Measurements from ENCODE around the gene PDSS2.
"Not testable (repeated sequence)": the region's sequence is repeated elsewhere in the genome, so short reads cannot be mapped to it uniquely, and the experiment has no call there.

Gene PDSS2

DNA sequence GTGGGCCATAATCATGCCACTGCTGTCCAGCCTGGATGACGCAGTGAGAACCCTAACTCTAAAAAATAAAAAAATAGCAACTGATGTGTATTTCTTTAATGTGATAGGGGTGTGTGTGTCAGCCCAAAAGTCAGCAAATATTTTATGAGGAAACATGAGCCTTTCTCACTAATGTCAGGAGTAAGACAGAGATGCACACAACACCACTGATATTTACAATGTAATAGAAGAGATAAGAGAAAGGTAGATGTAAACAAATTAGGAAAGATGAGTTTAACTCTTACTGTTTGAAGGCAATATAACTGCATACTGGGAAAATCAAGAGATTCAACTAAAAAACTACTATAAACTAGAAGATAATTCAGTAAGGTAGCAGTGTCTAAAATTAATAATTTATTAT is 244.0 kb downstream of the PDSS2 start:
- DNase-seq (ENCODE audit: low read depth) = no peak

DNA sequence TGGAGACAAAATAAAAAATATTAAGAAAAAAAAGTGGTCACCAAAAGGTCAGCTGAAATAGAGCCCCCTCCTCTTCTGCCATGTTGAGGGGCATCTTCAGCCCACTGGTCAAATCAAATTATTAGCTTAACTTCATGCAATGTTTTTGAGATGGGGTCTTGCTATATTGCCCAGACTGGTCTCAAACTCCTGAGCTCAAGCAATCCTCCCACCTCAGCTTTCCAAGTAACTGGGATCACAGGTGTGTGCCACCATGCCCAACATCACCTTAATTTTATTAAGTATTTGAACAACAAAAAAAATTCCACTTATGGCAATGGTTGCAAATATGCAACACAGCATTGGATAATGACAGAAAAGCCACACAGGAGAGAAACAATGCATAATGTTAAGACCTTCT is 244.7 kb downstream of the PDSS2 start:
- DNase-seq (ENCODE audit: low read depth) = no peak

DNA sequence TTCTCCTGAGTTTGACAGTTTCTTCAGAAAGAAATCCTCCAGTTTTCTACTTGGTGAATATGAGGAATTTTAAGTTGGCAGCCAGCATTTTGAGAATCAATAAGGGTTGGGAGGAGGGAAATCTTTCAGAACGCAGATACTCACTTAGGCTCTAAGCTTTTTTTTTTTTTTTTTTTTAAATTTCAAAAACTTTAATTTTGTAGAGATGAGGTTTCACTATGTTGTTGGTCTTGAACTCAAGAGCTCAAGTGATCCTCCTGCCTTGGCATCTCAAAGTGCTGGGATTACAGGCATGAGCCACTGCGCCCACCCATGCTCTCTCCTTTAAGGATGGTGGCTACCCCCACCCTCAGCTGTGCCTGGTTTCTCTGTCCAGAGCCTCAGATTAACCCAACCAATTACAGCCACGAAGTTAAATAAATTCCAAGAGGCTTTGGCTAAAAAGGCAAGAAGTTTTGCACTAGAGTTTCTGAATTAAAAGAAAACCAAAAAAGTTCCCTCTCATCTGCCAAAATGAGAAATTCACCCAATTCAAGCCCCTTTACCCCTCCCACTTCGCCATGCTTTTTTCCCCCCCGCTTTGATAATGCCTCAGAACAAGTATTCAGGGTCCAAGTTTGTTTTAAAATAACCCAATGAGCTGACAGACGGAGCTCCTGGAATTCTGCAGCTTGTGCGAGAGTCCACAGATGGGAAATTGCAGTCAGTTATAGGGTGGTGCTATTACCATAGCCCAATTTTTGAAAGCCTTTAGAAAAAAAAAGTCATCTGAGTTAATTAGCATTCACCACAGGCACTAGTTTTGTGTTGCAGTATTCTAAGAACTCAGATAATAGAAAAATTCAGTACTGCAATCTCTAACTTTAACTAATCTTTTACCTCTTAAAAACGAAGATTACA is 249.7 kb downstream of the PDSS2 start:
- DNase-seq (ENCODE audit: low read depth) = no peak

DNA sequence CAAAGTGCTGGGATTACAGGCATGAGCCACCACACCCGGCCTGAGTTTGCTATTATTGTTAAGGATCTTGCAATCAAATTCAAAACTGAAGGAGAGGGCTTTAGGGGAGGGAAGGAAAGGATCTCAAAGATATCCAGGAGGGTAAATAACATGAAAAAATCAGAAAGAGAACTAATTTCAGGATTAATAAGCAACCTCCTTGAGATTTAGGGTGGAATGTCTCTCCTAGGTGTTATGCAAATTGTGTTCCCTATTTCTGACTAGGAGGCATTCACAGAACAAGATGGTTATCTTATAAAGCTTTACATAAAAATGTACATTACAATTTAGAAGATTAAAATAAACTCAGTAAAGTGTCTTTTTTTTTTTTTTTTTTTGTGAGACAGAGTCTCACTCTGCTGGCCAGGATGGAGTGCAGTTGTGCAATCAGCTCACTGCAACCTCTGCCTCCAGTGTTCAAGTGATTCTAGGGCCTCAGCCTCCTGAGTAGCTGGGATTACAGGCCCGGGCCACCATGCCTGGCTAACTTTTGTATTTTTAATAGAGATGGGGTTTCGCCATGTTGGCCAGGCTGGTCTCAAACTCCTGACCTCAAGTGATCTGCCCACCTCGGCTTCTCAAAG is 252.0 kb downstream of the PDSS2 start:
- DNase-seq (ENCODE audit: low read depth) = no peak

DNA sequence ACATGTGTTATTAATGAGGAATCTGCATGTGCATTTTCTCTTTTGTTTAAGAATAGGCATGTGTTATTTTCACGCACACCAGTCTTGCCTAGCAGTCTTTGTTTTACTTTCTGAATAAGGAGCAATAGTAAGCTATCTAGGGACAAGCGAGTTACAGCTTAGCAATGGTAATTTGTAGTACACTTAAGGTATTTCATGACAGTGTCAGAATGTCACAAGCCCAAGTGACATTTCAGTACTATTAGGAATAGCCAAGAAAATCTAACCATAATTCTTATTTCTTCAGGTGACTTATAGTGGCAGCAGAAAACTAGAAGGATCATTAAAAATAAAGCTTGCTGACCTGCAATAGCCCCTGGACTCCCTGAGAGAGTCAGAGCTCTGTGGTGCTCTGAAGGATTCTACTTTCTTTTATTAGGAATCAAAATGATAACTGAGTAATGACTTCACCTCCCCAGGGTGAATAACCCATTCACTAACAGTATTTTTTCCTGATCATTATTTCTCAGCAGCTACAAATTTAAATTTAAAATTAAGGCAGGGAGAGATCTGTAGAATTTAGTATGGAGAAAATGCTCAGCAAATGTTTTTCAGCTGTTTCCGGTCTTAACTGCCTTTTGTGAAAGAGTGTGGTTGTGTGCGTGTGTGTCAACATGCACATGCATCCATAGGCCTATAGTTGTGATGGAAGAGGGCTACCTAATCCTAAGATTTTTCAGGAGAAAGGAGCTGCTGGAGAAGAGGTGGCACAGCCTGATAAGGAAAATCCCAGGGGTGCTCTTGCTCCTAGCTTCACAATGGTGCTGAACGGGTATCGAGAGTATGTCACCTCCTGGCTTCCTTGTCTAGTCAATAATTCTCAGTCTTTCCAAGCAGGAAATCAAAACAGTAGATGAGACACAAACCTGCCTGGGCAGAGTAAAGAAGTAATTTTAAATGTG is 254.0 kb downstream of the PDSS2 start:
- no peak for DNase-seq (ENCODE audit: low read depth)

DNA sequence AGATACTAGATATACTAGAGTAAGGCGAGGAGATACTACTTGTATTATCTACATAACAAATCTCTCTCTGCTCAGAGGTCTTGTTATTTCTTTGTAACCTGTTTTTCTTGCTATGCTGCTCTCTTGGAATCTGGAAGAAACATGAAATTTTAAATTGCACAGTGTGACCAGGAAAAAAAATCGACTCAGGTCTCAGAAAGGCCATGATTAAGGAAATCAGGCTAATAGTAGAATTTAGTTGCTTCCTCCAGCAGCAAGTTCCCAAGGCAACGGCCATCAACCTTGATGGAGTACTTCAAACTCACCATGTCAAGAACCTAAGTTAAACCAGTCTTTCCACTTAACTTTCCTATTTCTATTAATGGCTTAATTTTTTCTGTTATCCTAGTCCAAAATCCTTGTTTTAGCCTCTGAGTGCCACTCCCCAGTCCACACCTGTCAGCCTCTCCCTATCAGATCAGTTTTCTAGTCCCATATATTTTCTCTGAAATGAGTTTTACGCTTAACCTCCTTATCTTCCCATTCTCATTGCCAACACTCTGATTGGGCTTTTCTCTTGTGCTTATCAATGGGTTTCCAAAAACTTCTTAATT is 256.4 kb downstream of the PDSS2 start:
- no peak for DNase-seq (ENCODE audit: low read depth)

DNA sequence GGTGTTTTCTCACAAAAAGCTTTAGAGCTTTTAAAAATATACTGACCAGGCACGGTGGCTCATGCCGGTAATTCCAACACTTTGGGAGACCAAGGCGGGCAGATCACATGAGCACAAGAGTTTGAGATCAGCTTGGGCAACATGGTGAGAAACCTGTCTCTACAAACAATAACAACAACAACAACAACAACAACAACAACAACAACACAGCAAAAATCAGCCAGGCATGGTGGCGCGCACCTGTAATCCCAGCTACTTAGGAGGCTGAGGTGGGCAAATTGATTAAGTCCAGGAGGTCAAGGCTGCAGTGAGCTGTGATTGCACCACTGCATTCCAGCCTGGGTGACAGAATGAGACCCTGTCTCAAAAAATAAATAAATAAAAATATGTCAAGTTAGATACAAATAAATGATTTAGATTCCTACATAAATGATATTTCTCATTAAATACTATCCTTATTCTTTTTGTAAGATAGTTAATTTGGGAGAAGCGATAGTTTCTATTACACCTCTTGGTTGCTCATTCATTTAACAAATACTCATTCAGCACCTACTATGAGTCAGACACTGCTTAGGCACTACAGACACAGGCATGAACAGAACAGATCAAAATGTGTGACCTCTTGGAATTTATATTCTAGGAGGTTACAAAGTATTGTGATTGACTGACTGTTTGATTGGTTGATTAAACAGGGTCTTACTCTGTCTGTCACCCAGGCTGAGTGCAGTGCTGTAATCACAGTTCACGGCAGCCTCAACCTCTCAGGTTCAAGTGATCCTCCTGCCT is 260.5 kb downstream of the PDSS2 start:
- no peak for DNase-seq (ENCODE audit: low read depth)

DNA sequence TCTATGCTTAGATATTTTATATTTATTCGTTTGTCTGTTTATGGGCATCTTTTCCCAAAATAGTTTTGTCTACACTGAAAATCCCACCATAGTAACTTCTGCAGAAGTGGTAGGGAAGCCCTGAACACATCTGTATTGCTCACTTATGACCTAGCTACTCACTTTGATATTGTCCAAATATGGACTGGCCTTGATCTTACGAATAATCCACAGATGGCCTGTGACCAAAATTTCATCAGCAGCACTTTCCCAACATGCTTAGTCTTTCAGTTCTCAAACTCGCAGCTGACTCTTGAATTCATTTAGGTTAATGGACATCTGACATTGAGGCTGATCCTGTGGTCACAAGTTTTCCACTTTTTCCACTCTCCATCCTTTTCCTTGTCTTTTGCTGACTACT is 263.2 kb downstream of the PDSS2 start:
- DNase-seq (ENCODE audit: low read depth) = no peak

DNA sequence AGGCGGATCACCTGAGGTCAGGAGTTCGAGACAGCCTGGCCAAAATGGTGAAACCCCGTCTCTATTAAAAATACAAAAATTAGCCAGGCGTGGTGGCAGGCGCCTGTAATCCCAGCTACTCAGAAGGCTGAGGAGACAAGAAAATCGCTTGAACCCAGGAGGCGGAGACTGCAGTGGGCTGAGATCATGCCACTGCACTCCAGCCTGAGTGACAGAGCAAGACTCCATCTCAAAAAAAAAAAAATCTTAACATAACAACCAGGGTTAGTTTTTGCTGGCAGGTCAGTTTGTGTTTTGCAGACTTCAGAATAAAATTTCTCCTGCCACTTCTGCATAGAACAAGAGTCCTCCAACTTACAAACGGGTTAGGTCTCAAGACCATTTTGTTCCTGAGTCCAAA is 264.6 kb downstream of the PDSS2 start:
- not testable (repeated sequence) for DNase-seq (ENCODE audit: low read depth)

DNA sequence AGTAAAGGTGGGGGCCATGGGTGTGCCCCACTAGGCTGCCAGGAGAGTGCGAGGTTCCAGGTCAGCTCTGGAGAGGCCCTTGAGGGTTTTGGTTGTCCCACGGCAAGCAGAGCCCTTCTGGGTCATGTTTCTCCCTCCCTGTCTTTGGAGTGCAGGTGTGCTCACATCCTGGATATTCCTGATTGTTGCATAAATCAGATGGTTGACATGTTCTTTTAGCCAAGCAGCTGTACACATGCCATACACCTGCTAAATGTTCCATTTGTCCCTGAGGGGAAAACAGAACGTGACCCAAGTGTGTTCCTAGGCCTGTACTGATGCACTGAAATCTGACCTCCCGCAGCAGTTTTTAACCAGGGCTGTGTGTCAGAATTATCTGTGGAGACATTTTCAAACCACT is 266.5 kb downstream of the PDSS2 start:
- no peak for DNase-seq (ENCODE audit: low read depth)

DNA sequence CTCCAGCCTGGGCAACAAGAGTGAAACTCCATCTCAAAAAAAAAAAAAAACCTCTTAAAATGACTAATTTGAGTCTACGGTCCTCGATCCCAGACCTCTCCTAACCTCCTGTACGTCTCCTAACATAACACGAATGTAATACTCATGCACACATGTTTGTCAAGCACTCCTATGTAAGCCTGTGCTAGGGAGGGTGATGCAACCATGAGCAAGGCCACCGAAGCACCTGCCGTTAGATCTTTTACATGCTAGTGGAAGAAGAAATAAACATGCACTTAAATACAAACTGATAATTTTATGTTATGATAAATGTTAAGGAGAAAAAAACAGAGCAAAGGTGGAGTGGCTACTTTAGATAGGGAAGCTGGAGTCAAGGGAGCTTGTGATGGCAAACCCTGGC is 271.7 kb downstream of the PDSS2 start:
- no peak for DNase-seq (ENCODE audit: low read depth)

DNA sequence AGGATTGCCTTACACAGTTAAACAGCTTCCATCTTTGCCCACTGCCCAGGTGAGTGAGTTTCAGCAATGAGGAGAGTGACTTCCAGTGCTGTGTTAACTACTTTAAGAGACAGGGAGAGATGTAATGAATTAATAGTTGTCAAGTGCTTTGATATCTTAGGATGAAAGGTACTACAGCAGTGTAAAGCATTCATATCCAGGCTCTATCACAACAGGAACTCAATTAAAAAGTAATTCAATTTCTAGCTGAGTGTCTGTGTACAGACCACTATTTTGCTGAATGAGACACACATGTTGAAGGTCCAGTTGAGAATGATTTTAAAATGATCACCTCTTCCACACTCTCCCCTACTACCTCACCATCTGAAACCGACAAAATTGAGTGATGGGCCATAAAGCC is 273.3 kb downstream of the PDSS2 start:
- DNase-seq (ENCODE audit: low read depth) = no peak

DNA sequence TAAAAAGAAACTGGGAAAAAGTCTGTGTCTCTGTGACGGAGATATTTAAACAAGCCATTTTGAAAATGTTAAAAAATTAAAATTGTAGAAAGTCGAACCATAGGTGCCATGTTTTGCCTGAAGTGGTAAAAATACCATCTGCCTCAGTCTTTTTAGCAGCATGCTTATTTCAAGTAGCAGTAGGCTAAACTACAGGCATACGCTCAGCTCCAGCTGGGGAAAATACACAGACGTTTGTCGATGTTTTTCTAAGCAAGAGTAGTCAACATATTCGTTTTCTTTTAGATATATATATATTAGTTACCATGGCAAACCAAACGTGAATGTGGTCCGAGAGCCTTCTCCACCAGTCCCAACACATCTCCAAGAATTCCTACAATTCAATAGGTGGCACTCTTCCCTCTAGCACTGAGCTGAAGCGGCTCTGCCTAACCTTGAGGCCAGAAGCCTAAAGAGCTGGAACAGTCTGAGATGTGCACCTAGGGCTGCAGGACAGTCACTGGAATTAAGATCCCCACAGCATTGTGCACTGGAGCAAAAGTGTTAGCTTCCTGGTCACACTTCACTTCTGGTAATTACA is 273.9 kb downstream of the PDSS2 start:
- DNase-seq (ENCODE audit: low read depth) = no peak

DNA sequence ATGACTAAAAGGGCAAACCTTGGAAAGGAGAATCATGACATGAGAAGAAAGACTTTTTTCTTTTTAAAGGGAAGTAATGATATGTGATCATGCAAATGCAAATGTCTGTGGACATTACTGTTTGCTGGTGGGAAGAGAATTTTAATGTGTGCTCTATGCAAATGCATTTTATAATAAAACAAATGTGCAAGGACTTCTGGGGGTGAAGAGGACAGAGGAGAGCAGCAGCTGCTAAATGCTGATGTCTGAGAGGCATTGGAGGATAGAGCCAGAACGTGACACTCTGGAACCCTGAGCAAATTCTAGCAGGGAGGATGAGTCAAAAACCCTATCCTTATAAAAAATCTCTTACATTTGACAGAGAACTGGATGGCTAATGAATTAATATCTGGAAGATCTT is 274.9 kb downstream of the PDSS2 start:
- no peak for DNase-seq (ENCODE audit: low read depth)

DNA sequence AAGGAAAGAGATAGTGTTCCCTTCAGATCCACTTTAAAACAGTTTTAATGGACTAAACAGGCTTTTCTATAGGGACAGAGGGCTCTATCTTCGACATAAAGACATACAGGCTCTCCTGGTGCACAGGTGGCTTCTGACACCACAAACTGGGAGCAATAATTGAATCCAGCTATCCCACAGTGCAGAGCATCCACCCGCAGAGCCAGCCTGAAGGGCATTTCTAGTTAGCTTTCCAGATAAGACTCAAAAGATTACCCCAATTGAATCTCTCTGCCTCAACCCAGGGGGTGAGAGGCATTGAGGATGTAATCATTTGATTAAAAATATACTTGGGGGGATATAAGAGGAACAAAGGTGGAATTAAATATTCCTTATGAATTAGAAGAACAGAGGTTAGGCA is 279.3 kb downstream of the PDSS2 start:
- no peak for DNase-seq (ENCODE audit: low read depth)

DNA sequence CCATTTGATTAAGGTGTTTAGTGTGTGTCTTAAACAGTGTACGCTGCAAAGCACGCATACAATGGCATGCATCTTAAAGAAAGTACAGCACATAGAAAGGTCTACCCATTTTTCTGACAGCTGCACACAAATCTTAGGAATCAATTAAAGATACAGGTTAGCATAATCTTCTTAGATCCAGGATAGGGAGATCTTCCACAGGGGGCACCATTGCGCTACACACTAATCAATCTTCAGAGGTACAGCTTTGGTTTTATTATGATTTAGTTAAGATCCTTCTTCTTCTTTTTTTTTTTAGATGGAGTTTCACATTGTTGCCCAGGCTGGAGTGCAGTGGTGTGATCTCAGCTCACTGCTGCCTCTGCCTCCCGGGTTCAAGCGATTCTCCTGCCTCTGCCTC is 280.4 kb downstream of the PDSS2 start:
- DNase-seq (ENCODE audit: low read depth) = no peak

DNA sequence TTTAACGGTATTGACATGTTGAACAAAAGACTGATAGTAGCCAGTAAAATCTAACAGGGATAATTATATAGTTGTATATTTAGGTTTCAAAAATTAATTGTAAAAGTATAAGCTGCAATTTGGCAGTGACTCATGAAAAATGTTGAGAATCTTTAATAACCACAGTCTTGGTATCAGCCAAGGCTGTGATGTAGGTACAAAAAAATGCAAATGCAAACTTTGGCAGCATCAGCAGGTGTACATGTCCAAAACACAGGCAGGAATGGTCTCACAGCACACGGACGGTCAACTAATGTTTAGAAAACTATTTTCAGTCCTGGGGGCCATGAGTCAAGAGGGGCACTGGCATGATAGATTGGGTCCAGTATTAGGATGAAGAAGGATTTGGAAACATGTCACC is 285.6 kb downstream of the PDSS2 start:
- DNase-seq (ENCODE audit: low read depth) = no peak

DNA sequence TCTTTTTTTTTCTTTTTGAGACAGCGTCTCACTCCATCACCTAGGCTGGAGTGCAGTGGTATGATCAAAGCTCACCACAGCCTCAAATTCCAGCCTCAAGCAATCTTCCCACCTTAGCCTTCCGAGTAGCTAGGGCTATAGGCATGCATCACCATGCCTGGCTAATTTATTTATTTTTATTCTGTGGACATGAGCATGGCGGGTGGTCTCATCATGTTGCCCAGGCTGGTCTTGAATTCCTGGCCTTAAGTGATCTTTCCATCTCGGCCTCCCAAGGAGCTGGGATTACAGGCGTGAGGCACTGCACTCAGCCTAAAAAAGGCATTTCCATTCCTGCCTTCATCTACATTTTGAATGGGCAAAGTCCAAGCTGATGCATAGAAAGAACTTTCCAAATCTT is 287.9 kb downstream of the PDSS2 start:
- DNase-seq (ENCODE audit: low read depth) = no peak

DNA sequence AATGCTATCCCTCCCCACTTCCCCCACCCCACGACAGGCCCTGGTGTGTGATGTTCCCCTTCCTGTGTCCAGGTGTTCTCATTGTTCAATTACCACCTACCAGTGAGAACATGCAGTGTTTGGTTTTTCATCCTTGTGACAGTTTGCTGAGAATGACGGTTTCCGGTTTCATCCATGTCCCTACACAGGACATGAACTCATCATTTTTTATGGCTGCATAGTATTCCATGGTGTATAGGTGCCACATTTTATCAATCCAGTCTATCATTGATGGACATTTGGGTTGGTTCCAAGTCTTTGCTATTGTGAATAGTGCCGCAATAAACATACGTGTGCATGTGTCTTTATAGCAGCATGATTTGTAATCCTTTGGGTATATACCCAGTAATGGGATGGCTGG is 295.1 kb downstream of the PDSS2 start:
- not testable (repeated sequence) for DNase-seq (ENCODE audit: low read depth)

DNA sequence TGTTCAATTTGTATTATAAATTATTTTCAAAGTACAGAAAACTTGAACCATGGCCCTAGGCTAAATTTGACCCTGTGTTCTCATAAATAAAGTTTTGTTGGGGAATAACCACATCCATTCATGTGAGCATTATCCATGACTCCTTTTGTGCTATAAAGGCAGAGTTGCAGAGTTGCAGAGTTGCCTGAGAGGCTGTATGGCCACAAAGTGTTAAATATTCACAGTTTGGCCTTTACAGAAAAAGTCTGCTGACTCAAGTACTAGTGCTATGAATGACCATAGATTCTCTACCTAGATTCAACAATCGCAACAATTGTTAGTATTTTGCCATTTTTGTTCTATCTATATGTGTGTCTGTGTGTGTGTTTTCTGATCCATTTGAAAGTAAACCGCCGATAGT is 297.8 kb downstream of the PDSS2 start:
- no peak for DNase-seq (ENCODE audit: low read depth)

DNA sequence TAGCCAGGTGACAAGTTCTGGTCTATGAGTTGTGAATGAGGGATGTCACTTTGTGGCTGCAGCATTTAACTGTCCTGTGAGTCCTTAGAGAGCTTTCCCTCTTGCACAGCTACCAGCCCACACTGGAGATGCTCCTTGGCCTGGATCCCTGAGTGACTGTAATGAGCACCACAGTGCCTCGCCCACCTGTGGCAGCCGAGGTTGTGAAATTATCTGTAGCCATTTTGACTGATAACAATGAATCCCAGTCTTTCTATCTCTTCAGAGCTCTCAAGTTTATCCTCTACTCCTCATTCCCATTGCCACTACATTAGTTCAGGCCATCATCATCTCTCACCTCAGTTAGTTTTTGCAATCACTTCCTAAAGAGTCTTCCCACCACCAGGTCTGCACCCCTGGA is 302.7 kb downstream of the PDSS2 start:
- no peak for DNase-seq (ENCODE audit: low read depth)

Measured in stimulated activated CD8-positive, alpha-beta memory T cell treated with anti-CD3 and anti-CD28 coated beads, Interleukin-4, amount 100 ng/mL, for 24 hours (primary cell).